HUES6 (cell line): Measurements from ENCODE around the gene HSPA12A.

Experiments used
- H3K27ac ChIP-seq: 2 replicates; pipeline ENCODE4 v1.7.0; 2013; ENCODE audit warnings: low read depth, mild to moderate bottlenecking, low read length, inconsistent platforms
- H3K27me3 ChIP-seq: 2 replicates; pipeline ENCODE4 v1.6.1; 2013; ENCODE audit warnings: low read length; ENCODE audit not compliant: control insufficient read depth, insufficient read depth
- H3K36me3 ChIP-seq: 2 replicates; pipeline ENCODE4 v1.6.1; 2013; ENCODE audit warnings: low read length; ENCODE audit not compliant: control insufficient read depth, insufficient read depth
- H3K4me1 ChIP-seq: 2 replicates; pipeline ENCODE4 v1.6.1; 2013; ENCODE audit warnings: low read length; ENCODE audit not compliant: control insufficient read depth, insufficient read depth
- H3K4me3 ChIP-seq: 2 replicates; pipeline ENCODE4 v1.5.1; 2013; ENCODE audit warnings: low read depth, low read length
- H3K9ac ChIP-seq: one replicate; pipeline ENCODE4 v1.6.1; 2013; ENCODE audit warnings: mild to moderate bottlenecking, low read length
- H3K9me3 ChIP-seq: 2 replicates; pipeline ENCODE4 v1.6.1; 2013; ENCODE audit warnings: low read depth, low read length; ENCODE audit not compliant: control insufficient read depth, insufficient read depth

Gene HSPA12A

DNA sequence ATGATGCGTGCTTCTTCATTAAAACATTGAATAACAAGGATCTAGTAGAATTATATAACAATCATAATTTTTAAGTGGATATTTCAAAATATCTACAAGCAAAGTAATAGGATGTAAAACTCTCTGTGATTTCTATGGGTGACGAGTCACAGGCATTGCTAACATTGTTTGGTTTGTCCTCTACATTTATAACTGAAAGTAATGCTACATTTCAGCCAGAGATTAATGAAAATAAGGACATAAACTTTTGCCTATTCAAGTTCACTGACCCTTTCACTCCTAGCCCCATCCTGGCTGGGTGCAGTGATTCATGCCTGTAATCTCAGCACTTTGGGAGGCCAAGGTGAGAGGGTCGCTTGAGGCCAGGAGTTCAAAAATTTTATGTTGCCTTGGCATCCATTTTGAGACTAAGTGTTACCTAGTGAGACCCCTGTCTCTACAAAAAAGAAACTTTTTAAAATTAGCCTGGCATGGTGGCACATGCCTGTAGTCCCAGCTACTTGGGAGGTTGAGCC, 38.4 kb upstream of the HSPA12A start:
- H3K27me3 ChIP-seq, result no peaks in the 10 kb centered on the region; the same call in 1 of the 2 replicates
- H3K4me1 ChIP-seq, result no peaks in the 10 kb centered on the region
- no peak overlapping the region for H3K27ac ChIP-seq
- no peak overlapping the region for H3K4me3 ChIP-seq
- H3K9ac ChIP-seq, result no peak overlapping the region
- no peaks in the 10 kb centered on the region for H3K36me3 ChIP-seq
- H3K9me3 ChIP-seq, result no peaks in the 10 kb centered on the region

DNA sequence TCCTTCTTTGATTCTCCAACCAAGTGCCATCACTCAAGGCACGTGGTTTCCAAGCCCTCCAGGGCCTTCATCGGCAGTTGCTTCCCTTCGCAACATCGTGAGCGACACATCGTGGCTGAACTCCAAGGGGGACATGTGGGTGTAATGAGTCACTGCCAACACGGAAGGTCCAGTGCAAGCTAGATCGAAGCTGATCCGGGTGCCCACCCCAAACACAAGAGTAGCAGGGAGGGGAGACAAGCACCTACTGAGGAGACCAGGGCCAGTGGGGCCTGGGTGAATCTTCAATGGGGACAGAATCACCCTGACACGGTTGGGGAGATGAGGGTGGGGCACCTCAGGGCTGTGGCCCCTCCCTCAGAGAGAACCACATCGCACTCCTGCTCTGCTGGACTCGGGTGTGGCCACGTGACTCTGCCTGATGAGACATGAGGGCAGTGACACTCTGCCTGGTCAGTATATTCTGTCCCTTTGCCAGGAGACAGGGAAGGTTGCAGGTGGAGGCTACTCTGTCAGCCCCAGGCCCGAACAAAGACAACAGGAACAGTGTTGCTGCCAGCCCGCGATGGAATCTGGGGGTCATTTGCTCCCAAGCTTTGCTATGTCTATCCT, 36.8 kb upstream of the HSPA12A start:
- H3K9ac ChIP-seq, result no peak overlapping the region
- no peaks in the 10 kb centered on the region for H3K9me3 ChIP-seq
- H3K4me3 ChIP-seq, result no peak overlapping the region
- no peak overlapping the region for H3K27ac ChIP-seq
- H3K4me1 ChIP-seq, result no peaks in the 10 kb centered on the region
- no peaks in the 10 kb centered on the region for H3K27me3 ChIP-seq
- H3K36me3 ChIP-seq, result no peaks in the 10 kb centered on the region

DNA sequence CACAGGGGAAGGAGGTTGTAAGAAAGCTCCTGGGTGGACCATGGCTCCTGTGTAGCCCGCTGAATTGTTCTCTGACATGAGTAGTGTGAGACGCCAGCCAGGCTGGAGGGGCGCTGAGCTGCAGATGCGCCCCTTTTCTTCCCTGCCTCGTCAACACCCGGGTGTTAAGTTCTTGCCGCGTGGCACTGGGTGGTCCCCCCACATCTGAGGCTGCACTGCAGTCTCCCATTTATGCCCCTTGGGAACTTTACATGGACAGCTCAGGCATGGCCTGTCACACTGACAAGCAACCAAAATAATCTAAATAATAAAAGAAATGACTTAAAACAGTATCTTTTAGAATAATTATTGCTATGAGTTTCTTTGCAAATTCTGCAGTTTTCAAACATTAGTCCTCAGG, 34.6 kb upstream of the HSPA12A start:
- no peaks in the 10 kb centered on the region for H3K4me1 ChIP-seq
- H3K27ac ChIP-seq, result no peak overlapping the region
- H3K9ac ChIP-seq, result no peak overlapping the region
- no peaks in the 10 kb centered on the region for H3K9me3 ChIP-seq
- no peaks in the 10 kb centered on the region for H3K36me3 ChIP-seq
- no peak overlapping the region for H3K4me3 ChIP-seq
- no peaks in the 10 kb centered on the region for H3K27me3 ChIP-seq

DNA sequence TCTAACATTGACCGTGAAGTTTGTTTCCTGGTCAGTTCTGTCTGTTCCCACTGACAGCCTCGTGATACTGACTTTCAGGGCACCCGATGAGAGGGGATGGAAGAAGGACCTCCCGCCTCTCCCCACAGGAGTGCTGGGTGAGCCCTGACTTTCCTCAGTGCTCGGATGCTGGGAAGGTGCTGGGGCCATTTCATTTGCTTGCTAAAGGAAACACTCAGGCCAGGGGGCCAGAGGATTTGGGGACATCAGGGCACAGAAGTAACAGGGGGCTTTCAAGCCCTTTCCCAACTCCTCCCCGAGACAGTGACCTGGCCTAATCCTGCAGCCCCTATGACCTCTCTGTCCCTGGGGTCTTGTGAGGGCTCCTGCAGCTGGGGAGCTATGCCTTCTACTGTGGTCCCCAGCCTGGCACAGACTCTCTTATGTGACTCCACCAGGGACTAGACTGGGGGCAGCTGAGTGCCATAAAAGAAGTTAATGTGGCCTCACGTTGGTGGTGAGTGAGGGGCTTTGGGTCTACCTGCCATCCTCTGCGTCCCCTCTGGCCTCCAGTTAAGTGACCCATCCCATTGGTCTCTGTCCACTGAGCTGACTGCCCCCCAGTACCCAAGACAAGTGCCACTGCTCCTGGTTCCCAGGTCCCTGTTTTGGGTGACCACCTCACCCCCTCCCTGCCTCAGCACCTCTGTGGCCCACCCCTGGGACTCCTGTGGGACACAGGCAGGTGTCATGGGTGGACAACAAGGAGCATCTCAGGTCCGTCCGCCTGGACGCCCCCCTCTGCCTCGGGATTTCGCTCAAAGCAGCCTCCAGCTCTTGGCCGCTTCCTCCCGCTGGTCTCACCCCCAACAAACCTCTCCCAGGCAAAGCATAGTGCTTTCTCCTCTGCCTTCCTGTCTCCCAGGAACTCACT, 33.4 kb upstream of the HSPA12A start:
- Histone ChIP-seq H3K9me3 (no peaks in the 10 kb centered on the region), H3K4me3 (no peak overlapping the region), H3K27ac (no peak overlapping the region), H3K36me3 (no peaks in the 10 kb centered on the region), H3K27me3 (no peaks in the 10 kb centered on the region), H3K4me1 (peaks cover 4% of the 10 kb centered on the region; the same call in 1 of the 2 replicates), H3K9ac (no peak overlapping the region)

DNA sequence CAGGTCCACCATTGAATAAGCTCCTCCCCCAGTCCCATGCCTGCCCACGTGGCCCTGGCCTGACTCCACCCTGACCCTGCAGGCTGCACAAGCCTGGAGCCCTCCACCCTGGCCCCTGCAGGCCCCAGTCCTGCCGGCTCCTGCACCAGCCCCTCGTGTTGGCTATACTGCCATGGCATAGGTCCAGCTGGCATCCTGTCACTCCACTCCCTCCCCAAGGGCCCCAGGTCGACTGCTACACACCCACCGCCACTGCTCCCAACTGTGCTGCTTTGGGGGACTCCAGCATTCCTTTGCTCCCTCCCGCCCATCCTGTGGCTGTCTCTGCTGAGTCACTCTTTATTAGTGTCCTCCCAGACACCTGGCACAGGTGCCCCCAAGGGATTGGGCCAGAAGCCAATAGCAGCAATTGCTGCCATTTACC, 32.4 kb upstream of the HSPA12A start:
- no peak overlapping the region for H3K4me3 ChIP-seq
- no peaks in the 10 kb centered on the region for H3K27me3 ChIP-seq
- no peak overlapping the region for H3K27ac ChIP-seq
- H3K36me3 ChIP-seq, result no peaks in the 10 kb centered on the region
- H3K9ac ChIP-seq, result no peak overlapping the region
- H3K9me3 ChIP-seq, result no peaks in the 10 kb centered on the region
- H3K4me1 ChIP-seq, result peaks cover 4% of the 10 kb centered on the region; the same call in 1 of the 2 replicates

DNA sequence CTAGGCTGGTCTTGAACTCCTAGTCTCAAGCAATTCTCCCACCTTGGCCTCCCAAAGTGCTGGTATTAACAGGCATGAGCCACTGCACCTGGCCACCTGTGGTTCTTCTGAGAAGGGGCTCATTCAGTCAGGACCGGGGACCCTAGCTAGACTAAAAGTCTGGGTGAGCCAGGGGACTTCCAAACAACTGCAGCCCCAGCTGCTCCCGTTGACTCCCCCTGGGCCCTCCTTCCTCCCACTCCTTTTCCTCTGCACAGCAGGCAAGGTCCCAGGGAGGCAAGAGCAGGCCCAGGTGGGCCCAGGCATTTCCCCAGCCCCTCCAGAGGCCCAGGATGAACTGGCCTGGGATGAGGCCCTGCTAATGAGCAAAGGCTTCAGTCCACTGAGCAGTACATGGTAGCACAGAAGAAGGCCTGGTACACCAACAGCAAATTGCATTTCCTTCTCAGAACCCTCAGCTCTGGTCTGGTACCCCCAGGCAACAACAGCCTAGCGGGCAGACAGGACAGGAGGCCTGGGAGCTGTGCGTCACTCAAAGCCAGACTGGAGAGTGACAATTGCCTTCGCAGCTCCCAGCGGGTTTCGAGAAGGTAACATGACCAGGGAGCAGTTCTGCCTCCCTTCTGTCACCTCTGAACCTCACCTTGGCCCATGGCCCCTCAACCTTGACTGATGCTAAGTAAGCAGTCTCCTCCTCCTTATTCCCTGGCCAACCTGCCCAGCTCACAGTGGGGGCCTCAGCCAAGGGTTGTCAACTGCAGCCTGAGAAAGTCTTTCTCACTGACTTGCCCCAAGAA, 30.7 kb upstream of the HSPA12A start:
- Histone ChIP-seq H3K9me3 (no peaks in the 10 kb centered on the region), H3K27me3 (no peaks in the 10 kb centered on the region), H3K36me3 (no peaks in the 10 kb centered on the region), H3K4me3 (no peak overlapping the region), H3K27ac (no peak overlapping the region), H3K4me1 (peaks cover 4% of the 10 kb centered on the region; the same call in 1 of the 2 replicates), H3K9ac (no peak overlapping the region)

DNA sequence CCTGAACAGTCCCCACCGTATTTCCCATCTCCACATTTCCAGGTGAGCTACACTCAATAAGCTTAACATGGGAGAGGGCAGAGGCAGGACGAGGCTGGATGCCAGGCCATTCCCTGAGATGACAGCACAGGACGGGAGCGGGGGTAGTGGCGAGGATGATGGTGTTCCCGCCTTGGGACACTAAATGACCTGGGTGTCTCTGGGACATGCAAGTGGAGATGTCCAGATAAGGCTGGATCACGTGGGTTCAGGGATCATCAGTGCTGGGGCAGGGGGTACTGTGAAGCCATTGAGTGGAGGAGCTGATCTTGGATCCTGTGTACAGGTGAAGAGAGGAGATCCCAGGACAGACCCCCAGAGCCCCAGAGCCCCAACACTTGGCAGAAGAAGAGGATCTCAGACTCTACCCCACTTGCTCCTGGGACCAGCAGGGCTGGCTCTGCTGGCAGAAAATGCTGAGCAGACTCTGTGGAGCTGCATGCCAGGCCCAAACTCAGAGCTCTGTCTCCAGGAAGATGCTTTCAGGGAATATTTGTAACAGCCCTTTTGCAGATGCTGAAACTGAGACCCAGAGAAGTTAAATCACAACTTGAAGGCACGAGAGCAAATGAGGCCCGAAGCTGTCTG, 29.7 kb upstream of the HSPA12A start:
- Histone ChIP-seq H3K9me3 (no peaks in the 10 kb centered on the region), H3K4me1 (peaks cover 9% of the 10 kb centered on the region; the same call in 1 of the 2 replicates), H3K27ac (no peak overlapping the region), H3K9ac (no peak overlapping the region), H3K4me3 (no peak overlapping the region), H3K36me3 (no peaks in the 10 kb centered on the region), H3K27me3 (no peaks in the 10 kb centered on the region)

DNA sequence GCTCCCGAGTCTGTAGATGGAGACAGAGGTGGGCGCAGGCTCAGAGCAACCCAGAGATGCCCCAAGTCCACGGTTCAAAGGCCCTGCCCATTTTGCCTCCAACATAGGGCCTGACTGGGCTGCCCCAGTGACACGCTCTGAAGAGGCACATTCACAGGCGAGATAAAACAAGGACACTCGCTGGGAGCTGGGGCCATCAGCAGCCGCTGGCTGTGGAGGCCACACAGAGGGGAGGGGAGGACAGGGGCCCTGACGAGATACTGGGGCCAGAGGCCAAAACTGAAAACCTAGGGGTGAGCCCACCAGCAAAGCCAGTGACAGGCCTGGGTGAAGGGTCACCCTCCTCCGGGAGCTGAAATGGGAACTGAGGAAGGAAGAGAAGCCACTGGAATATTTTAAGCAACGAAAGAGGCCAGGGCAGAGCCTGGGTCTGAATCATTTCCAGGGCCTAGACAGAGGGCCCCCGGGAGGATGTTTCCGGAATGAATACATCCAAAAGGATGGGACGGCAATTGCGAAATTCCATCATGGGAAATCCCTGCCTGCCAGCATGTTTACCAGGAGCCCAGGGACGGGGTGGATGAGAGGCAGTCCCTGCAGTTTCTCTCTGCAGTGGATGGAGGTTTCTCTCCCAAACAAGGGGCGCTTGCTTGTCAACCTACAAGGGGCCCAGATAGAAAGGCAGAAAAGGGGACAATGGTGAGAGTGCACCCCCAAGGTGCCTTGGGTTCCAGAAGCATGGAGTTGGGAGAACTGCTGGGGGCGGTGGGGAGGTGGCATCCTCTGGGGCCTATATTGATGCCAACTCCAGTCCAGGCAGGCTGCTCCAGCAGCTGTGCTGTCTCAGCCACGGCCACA, 29.0 kb upstream of the HSPA12A start:
- H3K9ac ChIP-seq, result no peak overlapping the region
- H3K4me1 ChIP-seq, result peaks cover 10% of the 10 kb centered on the region; the same call in 1 of the 2 replicates
- no peak overlapping the region for H3K27ac ChIP-seq
- H3K4me3 ChIP-seq, result no peak overlapping the region
- H3K36me3 ChIP-seq, result no peaks in the 10 kb centered on the region
- no peaks in the 10 kb centered on the region for H3K27me3 ChIP-seq
- no peaks in the 10 kb centered on the region for H3K9me3 ChIP-seq

DNA sequence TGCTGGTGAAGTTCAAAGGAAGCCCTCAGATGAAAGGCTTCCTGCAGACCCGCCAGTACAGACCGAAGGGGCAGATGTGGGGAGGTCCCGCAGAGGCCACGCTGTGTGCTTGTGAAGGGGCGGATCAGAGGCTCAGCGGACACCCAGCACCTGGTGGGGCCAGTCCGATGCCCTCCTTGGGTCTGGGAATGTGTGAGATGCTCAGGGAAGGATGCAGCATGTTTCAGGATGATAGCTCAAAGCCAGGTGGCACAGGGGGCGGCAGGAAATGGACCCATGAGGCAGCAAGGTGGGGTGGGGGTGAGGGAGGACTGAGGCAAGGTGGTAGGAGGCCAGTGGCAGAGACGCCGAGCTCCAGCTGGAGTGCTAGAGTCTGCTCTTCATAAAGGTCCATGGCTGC, 27.9 kb upstream of the HSPA12A start:
- Histone ChIP-seq H3K36me3 (no peaks in the 10 kb centered on the region), H3K4me1 (peaks cover 10% of the 10 kb centered on the region; the same call in 1 of the 2 replicates), H3K9ac (no peak overlapping the region), H3K9me3 (no peaks in the 10 kb centered on the region), H3K27me3 (no peaks in the 10 kb centered on the region), H3K4me3 (no peak overlapping the region), H3K27ac (no peak overlapping the region)

DNA sequence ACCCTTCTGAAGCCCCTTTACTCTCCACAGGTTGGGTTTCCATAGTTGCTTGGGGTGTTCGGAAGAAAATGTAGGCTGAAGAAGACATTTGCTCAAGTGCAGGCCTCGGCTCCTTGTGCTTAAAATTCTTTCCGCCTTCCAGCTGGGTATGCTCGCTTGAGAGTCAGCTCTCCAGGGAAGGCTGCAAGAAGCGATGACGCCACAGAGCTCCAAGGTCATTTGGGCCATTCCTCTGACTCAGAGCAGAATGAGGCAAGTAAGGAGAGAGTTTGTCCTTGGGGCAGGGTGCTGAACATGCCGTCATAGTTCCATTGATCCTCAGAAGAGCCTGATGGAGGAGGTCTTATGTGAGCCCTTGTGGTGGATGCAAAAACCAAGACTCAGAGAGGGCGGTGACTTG, 27.4 kb upstream of the HSPA12A start:
- H3K9ac ChIP-seq, result no peak overlapping the region
- no peaks in the 10 kb centered on the region for H3K27me3 ChIP-seq
- peaks cover 10% of the 10 kb centered on the region; the same call in 1 of the 2 replicates for H3K4me1 ChIP-seq

More for the DNA sequence above, 27.4 kb upstream of the HSPA12A start:
- no peak overlapping the region for H3K27ac ChIP-seq
- H3K36me3 ChIP-seq, result no peaks in the 10 kb centered on the region
- no peak overlapping the region for H3K4me3 ChIP-seq
- no peaks in the 10 kb centered on the region; the same call in 1 of the 2 replicates for H3K9me3 ChIP-seq
